GM12878 (cell line): Measurements from ENCODE around the gene NDUFV1. TPM values are rescaled to one million over a fixed set of nuclear protein-coding genes. Genes with fewer than 3 reads are reported as not detected.

Experiments
- ATAC-seq: fragments of 200-7000 bp; cut with Tn5 transposase; 3 replicates; pipeline ENCODE4 v1.9.1; 2020; ENCODE audit warnings: mild to moderate bottlenecking, moderate library complexity
- BruUV-seq: library from RNA; stranded (reverse); fragments of 400-500 nt; replicated peaks from 2 replicates; lab custom pipeline; 2021; lab: Mats Ljungman, UMichigan
- CTCF ChIA-PET: fragments of 300-600 bp; sonication (Branson Sonifier 250); formaldehyde crosslinking; extraction: SDS; loops from one replicate; lab custom pipeline; 2021; ENCODE audit warnings: inconsistent platforms; lab: Yijun Ruan, JAX
- POLR2A ChIA-PET: fragments of 350-600 bp; formaldehyde crosslinking; extraction: SDS; loops from one replicate; lab custom pipeline; 2021; ENCODE audit warnings: inconsistent platforms; lab: Charles Lee
- RAD21 ChIA-PET: fragments of 300-600 bp; sonication (Branson Sonifier 250); formaldehyde crosslinking; loops from one replicate; lab custom pipeline; 2023; ENCODE audit warnings: antibody characterized with exemption; ENCODE audit not compliant: unreplicated experiment; lab: Charles Lee
- SMC1A ChIA-PET: fragments of 300-600 bp; sonication (Branson Sonifier 250); formaldehyde crosslinking; loops from one replicate; lab custom pipeline; 2023; ENCODE audit not compliant: unreplicated experiment, uncharacterized antibody; lab: Charles Lee
- DNase-seq: peaks from one replicate; pipeline ENCODE4 v3.0.0-alpha.2; 2011; ENCODE audit warnings: low read depth, low spot score
- FAIRE-seq: peaks from 3 replicates; lab custom pipeline; 2011; peaks lifted over from hg19 to GRCh38; lab: Jason Lieb, UNC
- H2AFZ ChIP-seq: 2 replicates; pipeline ENCODE4 v1.6.0; 2011; ENCODE audit warnings: low read depth, low read length, control low read depth; ENCODE audit not compliant: control insufficient read depth
- H3K27ac ChIP-seq: 2 replicates; pipeline ENCODE4 v1.5.1; 2011; ENCODE audit warnings: control low read depth; ENCODE audit not compliant: control insufficient read depth, insufficient read depth
- H3K27me3 ChIP-seq, 2 experiments: replicated peaks in 1 of 2; 2 replicates each; pipeline versions ENCODE4 v1.6.0 to v1.6.1; 2011; ENCODE audit warnings: low read length in 1 of 2; ENCODE audit not compliant: control insufficient read depth in 2 of 2, insufficient read depth in 2 of 2
- H3K36me3 ChIP-seq, 2 experiments: 2 replicates each; pipeline ENCODE4 v1.5.1; 2011; ENCODE audit warnings: low read length in 1 of 2; ENCODE audit not compliant: control insufficient read depth in 2 of 2, insufficient read depth in 2 of 2
- H3K4me1 ChIP-seq: 2 replicates; pipeline ENCODE4 v1.6.1; 2011; ENCODE audit warnings: mild to moderate bottlenecking, low read length, moderate library complexity, mixed read lengths; ENCODE audit not compliant: control insufficient read depth, insufficient read depth
- H3K4me2 ChIP-seq: 2 replicates; pipeline ENCODE4 v1.6.0; 2011; ENCODE audit warnings: control low read depth; ENCODE audit not compliant: control insufficient read depth, insufficient read depth
- H3K4me3 ChIP-seq: fragments of 200-600 bp; sonication (generic); 2 replicates; pipeline ENCODE4 v1.5.1; 2016
- H3K79me2 ChIP-seq: 2 replicates; pipeline ENCODE4 v1.6.0; 2011; ENCODE audit warnings: low read length; ENCODE audit not compliant: control insufficient read depth, insufficient read depth
- H3K9ac ChIP-seq: 2 replicates; pipeline ENCODE4 v1.8.0; 2011; ENCODE audit warnings: low read length, control low read depth, mixed read lengths; ENCODE audit not compliant: control insufficient read depth, insufficient read depth
- H3K9me3 ChIP-seq: replicated peaks from 3 replicates; pipeline ENCODE4 v1.5.1; 2011; ENCODE audit warnings: mild to moderate bottlenecking, low read length; ENCODE audit not compliant: control insufficient read depth, insufficient read depth
- H4K20me1 ChIP-seq: 2 replicates; pipeline ENCODE4 v1.6.0; 2011; ENCODE audit not compliant: control insufficient read depth, insufficient read depth
- ATF7 ChIP-seq: fragments of 450-650 bp; IDR thresholded peaks from 2 replicates; pipeline ENCODE4 v1.6.1; 2016; ENCODE audit warnings: low read depth, mild to moderate bottlenecking
- HSF1 ChIP-seq: fragments of 150-350 bp; IDR thresholded peaks from 2 replicates; pipeline ENCODE4 v1.6.1; 2014; ENCODE audit warnings: mild to moderate bottlenecking, low read depth, low read length
- IRF3 ChIP-seq: fragments of 450-650 bp; IDR thresholded peaks from 2 replicates; pipeline ENCODE4 v1.6.1; 2014; ENCODE audit warnings: mild to moderate bottlenecking
- NFYB ChIP-seq: IDR thresholded peaks from 2 replicates; pipeline ENCODE4 v1.6.1; 2011; ENCODE audit warnings: low read depth, mild to moderate bottlenecking, low read length, improper control_type of control experiment, moderate library complexity; ENCODE audit not compliant: insufficient read depth
- NRF1 ChIP-seq: conservative IDR thresholded peaks from 2 replicates; pipeline ENCODE4 v1.6.1; 2011; ENCODE audit warnings: mild to moderate bottlenecking, low read depth, low read length, improper control_type of control experiment
- POLR2AphosphoS2 ChIP-seq: IDR thresholded peaks from 2 replicates; pipeline ENCODE4 v1.6.1; 2011; ENCODE audit warnings: low read depth, mild to moderate bottlenecking, low read length, improper control_type of control experiment, moderate library complexity
- SIX5 ChIP-seq: IDR thresholded peaks from 2 replicates; pipeline ENCODE4 v1.6.1; 2011; ENCODE audit warnings: mild to moderate bottlenecking, low read depth, low read length, moderate library complexity; ENCODE audit not compliant: severe bottlenecking
- SMAD1 ChIP-seq: fragments of 450-650 bp; IDR thresholded peaks from 2 replicates; pipeline ENCODE4 v1.6.1; 2018; ENCODE audit warnings: mild to moderate bottlenecking, low read depth; ENCODE audit not compliant: partially characterized antibody
- SPI1 ChIP-seq: IDR thresholded peaks from 2 replicates; pipeline ENCODE4 v1.6.1; 2011; ENCODE audit warnings: low read depth, mild to moderate bottlenecking, low read length, moderate library complexity, borderline replicate concordance; ENCODE audit not compliant: insufficient read depth
- WGBS: methylation state at CpG from one replicate; pipeline ENCODE4 v1.1.6; 2016; ENCODE audit warnings: low lambda C conversion rate; ENCODE audit not compliant: insufficient replicate concordance, insufficient coverage; ENCODE audit errors: missing lambda C conversion rate; 5-methylcytosine and 5-hydroxymethylcytosine counted together
- in situ Hi-C: fragments of 300-500 bp; cut with MboI; formaldehyde crosslinking; loops from 9 replicates; pipeline ENCODE4 v1.14.3; 2018; ENCODE audit warnings: mixed read lengths
- intact Hi-C: fragments of 100-400 bp; cut with micrococcal nuclease; formaldehyde crosslinking; loops from one replicate; pipeline ENCODE4 v1.14.2; 2022; ENCODE audit not compliant: unreplicated experiment
- polyA plus RNA-seq, 11 experiments: library from polyadenylated mRNA; depleted of rRNA in 4 of 11; unstranded in 6 of 11; stranded (reverse) in 5 of 11; fragments of >200 nt; fragmentation: Nextera tagmentation in 4 of 11; fragmentation: Illumina TruSeq in 1 of 11; extraction: Ambion mirVana in 4 of 11; extraction: Trizol in 1 of 11; gene quantifications; 1 replicate in 1 of 11; 2 replicates in 10 of 11; pipeline versions ENCODE4 v1.2.1 to v1.2.3, GENCODE V29; 2011 to 2016; ENCODE audit warnings: inconsistent platforms in 2 of 11, missing spikeins in 2 of 11, low read depth in 1 of 11
- total RNA-seq, 4 experiments: library from RNA; depleted of rRNA in 3 of 4; stranded (reverse); fragments of >200 nt in 3 of 4; fragmentation: Illumina TruSeq in 1 of 4; extraction: Trizol in 1 of 4; gene quantifications; 2 replicates each; pipeline versions ENCODE4 v1.2.1 to v1.2.3, GENCODE V29; 2013 to 2021

Gene NDUFV1
- total and polyA plus RNA-seq, 10 of the 15 experiments (the other 5 are each of a cell fraction or from before 2014, with no cell fraction given) = 8.2 to 380 (median 231) TPM

GRCh38 chr11:67632175-67632981 lies 25.6 kb downstream of the NDUFV1 start:
- intact Hi-C loops = no loop called here

GRCh38 chr11:67632982-67633755 lies 26.4 kb downstream of the NDUFV1 start:
- RAD21 ChIA-PET = interaction anchor here (0.6 kb wide), 1 partner anchor 270 kb away, joined by 3 read pairs; no protein-coding TSS in a partner anchor

More at GRCh38 chr11:67632175-67632981, 25.6 kb downstream of the NDUFV1 start:
- H2AFZ ChIP-seq = no peak overlapping the region
- ChIA-PET SMC1A (interaction anchor here (0.8 to 6.4 kb wide), 3 partner anchors 13 to 25 kb away, joined by 3 to 52 read pairs (median 4); no protein-coding TSS in a partner anchor), CTCF (interaction anchor here (1.2 to 6.4 kb wide), 4 partner anchors 12 to 59 kb away, joined by 4 to 35 read pairs (median 8); partner anchors contain the start of gene ACY3), RAD21 (interaction anchor here (0.6 kb wide), 1 partner anchor 269 kb away, joined by 3 read pairs; no protein-coding TSS in a partner anchor)
- H3K79me2 ChIP-seq = no peaks in the 10 kb centered on the region
- no peak overlapping the region for H3K4me3 ChIP-seq
- H3K9ac ChIP-seq = no peak overlapping the region
- no peaks in the 10 kb centered on the region for H3K36me3 ChIP-seq
- H4K20me1 ChIP-seq = no peaks in the 10 kb centered on the region
- FAIRE-seq = no peak
- no peaks in the 10 kb centered on the region for H3K9me3 ChIP-seq
- H3K4me2 ChIP-seq = no peak overlapping the region
- no TSS peak for BruUV-seq
- no peak for DNase-seq
- TF ChIP-seq NFYB (no peak), SPI1 (no peak), SMAD1 (no peak)
- TF ChIP-seq, all 136 proteins: peak for 0
- ATAC-seq = no peak
- WGBS = 59% methylated on average over 11 of the region's 12 CpGs
- POLR2A ChIA-PET = no interaction called here
- in situ Hi-C loops = no loop called here
- H3K4me1 ChIP-seq = peaks cover 21% of the 10 kb centered on the region
- H3K27ac ChIP-seq = no peak overlapping the region
- H3K27me3 ChIP-seq = no peaks in the 10 kb centered on the region

More at GRCh38 chr11:67632982-67633755, 26.4 kb downstream of the NDUFV1 start:
- in situ Hi-C loops (no loop called here), intact Hi-C loops (no loop called here)
- H3K4me1 ChIP-seq = peaks cover 21% of the 10 kb centered on the region
- H3K4me3 ChIP-seq = no peak overlapping the region
- no peaks in the 10 kb centered on the region for H3K36me3 ChIP-seq
- no peak overlapping the region for H2AFZ ChIP-seq
- H4K20me1 ChIP-seq = no peaks in the 10 kb centered on the region
- TF ChIP-seq NRF1 (no peak), SIX5 (no peak), POLR2AphosphoS2 (no peak), ATF7 (no peak), SMAD1 (no peak), HSF1 (no peak), IRF3 (no peak)
- SMC1A ChIA-PET = interaction anchor here (0.8 to 1.1 kb wide), 2 partner anchors 12 to 24 kb away, joined by 3 to 4 read pairs; no protein-coding TSS in a partner anchor
- BruUV-seq = no TSS peak
- no peak overlapping the region for H3K9ac ChIP-seq
- no peak overlapping the region for H3K4me2 ChIP-seq
- DNase-seq (no peak), FAIRE-seq (no peak), ATAC-seq (no peak)
- no peak overlapping the region for H3K27ac ChIP-seq
- POLR2A ChIA-PET = no interaction called here
- no peaks in the 10 kb centered on the region for H3K9me3 ChIP-seq
- H3K79me2 ChIP-seq = no peaks in the 10 kb centered on the region
- no peaks in the 10 kb centered on the region for H3K27me3 ChIP-seq
- WGBS = 72% methylated on average over 30 of the region's 30 CpGs
- CTCF ChIA-PET = interaction anchor here (1.2 to 2.0 kb wide), 3 partner anchors 11 to 26 kb away, joined by 4 to 12 read pairs (median 5); partner anchors contain the start of gene ACY3
